GM12878 (cell line): ENCODE results near the gene PTPRJ.

ENCODE experiments used
- CREM ChIP-seq: IDR thresholded peaks from 2 replicates; pipeline ENCODE4 v1.6.1; 2014; ENCODE audit warnings: antibody characterized with exemption, low read depth
- NFYB ChIP-seq: IDR thresholded peaks from 2 replicates; pipeline ENCODE4 v1.6.1; 2011; ENCODE audit warnings: low read depth, mild to moderate bottlenecking, low read length, improper control_type of control experiment, moderate library complexity; ENCODE audit not compliant: insufficient read depth
- SP1 ChIP-seq: IDR thresholded peaks from one replicate; pipeline ENCODE4 v1.6.1; 2011; ENCODE audit warnings: low read depth, low read length
- TARDBP ChIP-seq: IDR thresholded peaks from 2 replicates; pipeline ENCODE4 v1.6.1; 2016; ENCODE audit warnings: borderline replicate concordance
- YY1 ChIP-seq: IDR thresholded peaks from 2 replicates; pipeline ENCODE4 v1.6.1; 2011; ENCODE audit warnings: low read depth, mild to moderate bottlenecking, low read length
- TF ChIP-seq, protein P1 (sequence below), 3 experiments: IDR thresholded peaks in 2 of 3; conservative IDR thresholded peaks in 1 of 3; 2 replicates each; pipeline ENCODE4 v1.5.1; 2011; ENCODE audit warnings: low read depth in 3 of 3, low read length in 3 of 3, mild to moderate bottlenecking in 3 of 3, control low read depth in 2 of 3, moderate library complexity in 2 of 3, inconsistent platforms in 1 of 3, mixed read lengths in 1 of 3; ENCODE audit not compliant: control insufficient read depth in 2 of 3, insufficient read depth in 1 of 3; ENCODE audit errors: extremely low read depth in 1 of 3
- TF ChIP-seq, protein P2 (sequence below): IDR thresholded peaks from 2 replicates; pipeline ENCODE4 v1.6.1; 2011; ENCODE audit warnings: low read depth, mild to moderate bottlenecking, low read length, moderate library complexity, borderline replicate concordance; ENCODE audit errors: extremely low read depth

DNA sequence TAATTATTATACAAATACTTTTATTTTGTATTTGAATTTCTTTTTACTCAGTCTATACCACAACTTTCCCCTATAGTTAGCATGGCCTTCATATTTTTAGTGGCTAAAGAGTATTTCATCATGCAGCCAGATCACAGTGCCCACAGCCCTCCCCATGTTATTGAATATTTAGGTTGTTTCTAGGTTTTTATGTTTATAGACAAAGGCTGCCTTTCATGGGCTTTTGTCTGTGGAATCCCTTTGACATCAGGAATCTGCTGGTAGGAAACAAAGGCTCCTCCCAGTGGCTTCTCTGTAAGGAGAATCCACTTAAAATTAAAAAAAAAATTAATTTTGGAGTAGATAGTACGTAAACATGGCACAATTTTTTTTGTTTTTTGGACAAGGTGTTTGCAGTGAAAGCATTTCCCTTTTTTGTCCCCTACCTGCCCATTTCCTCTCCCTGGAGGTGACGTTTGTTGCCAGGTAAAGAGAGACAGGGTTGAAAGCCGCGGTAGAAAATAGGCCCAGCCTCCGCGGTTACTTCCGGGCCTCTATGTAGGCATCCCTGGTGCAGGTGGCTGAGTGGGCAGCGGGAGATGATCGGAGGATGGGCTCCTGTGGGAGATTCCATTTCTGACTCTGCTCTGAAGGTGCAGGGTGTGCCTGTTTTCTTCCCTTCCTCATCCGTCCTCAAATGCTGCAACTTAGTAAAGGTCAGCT lies 154.0 kb downstream of the PTPRJ start:
- TF ChIP-seq, protein P1, sequence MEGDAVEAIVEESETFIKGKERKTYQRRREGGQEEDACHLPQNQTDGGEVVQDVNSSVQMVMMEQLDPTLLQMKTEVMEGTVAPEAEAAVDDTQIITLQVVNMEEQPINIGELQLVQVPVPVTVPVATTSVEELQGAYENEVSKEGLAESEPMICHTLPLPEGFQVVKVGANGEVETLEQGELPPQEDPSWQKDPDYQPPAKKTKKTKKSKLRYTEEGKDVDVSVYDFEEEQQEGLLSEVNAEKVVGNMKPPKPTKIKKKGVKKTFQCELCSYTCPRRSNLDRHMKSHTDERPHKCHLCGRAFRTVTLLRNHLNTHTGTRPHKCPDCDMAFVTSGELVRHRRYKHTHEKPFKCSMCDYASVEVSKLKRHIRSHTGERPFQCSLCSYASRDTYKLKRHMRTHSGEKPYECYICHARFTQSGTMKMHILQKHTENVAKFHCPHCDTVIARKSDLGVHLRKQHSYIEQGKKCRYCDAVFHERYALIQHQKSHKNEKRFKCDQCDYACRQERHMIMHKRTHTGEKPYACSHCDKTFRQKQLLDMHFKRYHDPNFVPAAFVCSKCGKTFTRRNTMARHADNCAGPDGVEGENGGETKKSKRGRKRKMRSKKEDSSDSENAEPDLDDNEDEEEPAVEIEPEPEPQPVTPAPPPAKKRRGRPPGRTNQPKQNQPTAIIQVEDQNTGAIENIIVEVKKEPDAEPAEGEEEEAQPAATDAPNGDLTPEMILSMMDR (IDR thresholded peaks at IDR 0.05 in 2 of 3, conservative IDR thresholded peaks at IDR 0.05 in 1 of 3; ENCODE audit: control insufficient read depth in 2 of 3, extremely low read depth in 1 of 3, insufficient read depth in 1 of 3, low read depth in 3 of 3, low read length in 3 of 3) = no peak
- TF ChIP-seq, protein P2, sequence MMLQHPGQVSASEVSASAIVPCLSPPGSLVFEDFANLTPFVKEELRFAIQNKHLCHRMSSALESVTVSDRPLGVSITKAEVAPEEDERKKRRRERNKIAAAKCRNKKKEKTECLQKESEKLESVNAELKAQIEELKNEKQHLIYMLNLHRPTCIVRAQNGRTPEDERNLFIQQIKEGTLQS = no peak
- TF ChIP-seq CREM (no peak), TARDBP (no peak), YY1 (no peak), SP1 (no peak), NFYB (no peak)
